Smooth muscle cell of the brain vasculature (primary cell): ENCODE results near the gene PRKG1.
A peak's percentile ranks its signal among the peaks of the same experiment; 100 is the strongest.
"Not testable (repeated sequence)": the region's sequence is repeated elsewhere in the genome, so short reads cannot be mapped to it uniquely, and the experiment has no call there.

Experiments used
- DNase-seq: peaks from one replicate; pipeline ENCODE4 v3.0.0-alpha.2; 2012; ENCODE audit warnings: low read depth, low spot score

Gene PRKG1

DNA sequence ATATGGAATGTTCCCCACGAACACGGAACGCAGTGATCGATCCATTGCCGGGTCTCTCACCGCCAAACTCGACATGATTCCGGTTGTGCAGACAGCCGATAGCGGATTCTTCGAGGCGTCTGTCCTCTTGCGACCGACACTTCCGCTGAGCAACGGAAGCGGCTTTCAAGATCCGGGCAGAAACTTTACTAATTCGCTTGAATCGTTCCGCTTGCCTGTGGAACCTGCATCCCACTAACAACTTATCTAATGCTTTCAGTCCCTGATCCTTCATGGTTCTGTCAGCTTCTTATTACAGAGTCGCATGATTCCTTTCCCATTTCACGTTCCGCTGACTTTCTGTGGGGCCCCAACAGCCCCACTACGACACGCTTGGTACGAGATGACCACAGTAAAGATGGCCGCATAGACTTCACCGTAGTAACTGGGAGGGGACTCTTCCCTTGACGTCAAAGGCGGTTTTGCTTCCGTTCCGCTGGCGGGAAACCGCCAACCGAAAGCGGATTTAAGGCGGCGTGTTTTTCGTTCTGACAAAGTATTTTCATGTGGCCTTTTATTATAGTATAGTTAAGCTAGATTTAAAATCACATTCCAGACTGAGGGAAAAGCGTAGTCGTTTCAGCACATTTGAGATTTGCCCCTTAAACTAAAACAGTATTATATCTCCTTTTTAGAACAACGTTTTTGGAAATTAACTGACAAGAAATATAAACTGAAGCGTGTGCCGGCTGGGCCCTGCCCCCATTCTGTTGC is 625.4 kb downstream of the PRKG1 start, which contains the start of gene CSTF2T:
Gene CSTF2T (minus strand): TSS at position 121 of the 753 bp plus-strand sequence. CDS start 46 bp downstream, at position 75.
- peak; percentile 91 for DNase-seq

DNA sequence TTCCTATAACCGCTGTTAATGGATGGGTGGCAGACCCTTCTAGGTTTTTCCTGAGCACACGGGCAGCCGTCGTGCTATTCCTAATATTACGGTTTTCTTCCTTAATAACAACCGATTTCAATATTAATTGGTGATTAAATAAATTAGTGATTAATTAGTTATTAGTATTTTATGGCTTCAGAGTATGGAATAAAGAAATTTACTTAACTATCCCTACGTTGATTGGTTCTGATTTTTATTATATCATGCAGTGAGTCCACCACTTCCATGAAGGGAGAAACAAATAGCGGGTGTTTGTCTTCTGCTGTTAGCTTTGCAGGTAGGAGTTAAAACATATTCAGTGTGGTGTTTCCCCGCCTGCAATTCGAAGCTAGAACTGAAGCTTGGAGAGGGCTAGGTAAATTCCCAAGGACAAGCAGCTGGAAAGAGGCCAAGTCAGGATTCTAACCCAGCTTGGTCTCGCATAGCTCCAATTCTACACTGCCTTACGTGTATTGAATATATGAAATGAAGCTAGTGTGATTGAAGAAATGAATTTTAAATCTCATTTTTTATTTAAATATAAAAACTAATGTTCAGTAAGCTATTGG is 626.0 kb downstream of the PRKG1 start:
- DNase-seq = no peak

DNA sequence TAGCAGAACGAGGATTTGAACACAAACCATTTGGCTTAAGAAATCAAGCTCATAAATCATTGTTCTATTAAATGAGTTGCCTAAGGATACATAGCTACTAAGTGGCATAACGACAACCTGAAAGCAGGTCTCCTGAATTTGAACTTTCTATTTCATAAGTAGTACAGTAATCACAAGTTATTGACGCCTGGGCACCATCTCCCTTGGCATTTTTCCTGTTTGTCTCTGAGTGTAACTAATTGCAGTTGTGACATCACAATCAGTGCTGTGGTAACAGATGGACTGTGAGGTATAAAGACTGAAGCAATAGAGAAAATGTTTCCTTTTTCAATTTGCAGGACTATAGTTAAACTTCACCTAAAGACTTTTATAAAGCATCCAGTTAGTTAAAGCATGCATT is 631.5 kb downstream of the PRKG1 start:
- no peak for DNase-seq

DNA sequence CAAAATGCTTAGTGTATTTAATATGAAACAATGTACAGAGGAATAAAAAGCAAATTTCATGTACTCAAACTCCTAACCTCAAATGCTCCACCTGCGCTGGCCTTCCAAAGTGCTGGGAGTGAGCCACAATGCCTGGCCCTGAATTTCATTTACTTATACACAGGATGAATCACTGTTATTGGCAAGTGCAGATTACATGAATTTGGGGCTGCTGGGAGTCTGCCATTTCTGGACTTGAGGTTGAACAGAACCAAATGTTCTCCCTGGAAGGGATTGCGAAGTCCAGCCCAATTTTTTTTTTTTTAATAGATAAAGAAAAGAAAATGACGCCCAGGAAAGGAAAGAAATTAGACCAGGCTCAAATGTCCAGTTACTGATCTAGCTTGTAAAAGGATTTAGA is 631.9 kb downstream of the PRKG1 start:
- DNase-seq = no peak

DNA sequence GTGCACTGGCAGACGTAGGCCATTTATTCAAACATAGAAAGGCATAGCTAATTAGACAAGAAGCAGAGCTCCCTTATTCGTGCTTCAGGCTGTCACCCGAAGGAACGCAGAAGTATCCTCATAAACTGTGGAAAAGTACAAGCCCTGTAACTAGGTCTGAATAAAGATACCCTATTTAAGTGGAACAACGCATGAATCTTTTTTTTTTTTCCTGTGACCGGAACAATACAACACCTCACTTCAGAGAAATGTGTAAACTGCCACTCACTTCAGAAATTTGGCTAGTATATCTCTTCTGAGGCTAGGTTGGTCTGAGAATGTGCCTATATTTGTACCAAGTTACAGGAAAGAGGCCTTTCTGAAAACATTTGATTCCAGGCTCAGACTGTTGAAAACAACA is 633.1 kb downstream of the PRKG1 start:
- no peak for DNase-seq

DNA sequence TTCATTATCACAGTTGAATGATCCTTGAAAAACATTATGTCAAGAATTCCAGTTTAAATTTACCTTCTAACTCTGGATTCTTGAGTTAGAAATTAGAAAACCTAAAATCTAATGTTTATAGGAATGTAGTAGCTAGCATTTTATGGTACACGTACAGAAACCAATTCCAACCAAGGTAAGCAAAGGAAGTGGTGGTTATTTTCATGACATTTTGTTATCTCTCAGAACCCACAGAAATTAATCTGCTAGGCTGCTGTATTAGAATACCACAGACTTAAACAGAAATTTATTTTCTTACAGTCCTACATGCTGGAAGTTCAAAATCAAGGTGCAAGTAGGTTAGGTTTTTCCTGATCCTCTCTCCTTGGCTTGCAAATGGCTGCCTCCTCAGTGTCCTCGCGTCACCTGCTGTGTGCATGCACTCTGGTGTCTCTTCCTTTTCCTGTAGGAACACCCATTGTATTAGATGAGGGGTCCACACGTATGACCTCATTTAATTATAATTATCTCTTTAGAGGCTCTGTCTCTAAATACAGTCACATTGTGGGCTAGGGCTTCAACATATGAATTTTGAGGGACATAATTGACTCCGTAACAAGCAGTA is 633.6 kb downstream of the PRKG1 start:
- no peak for DNase-seq

DNA sequence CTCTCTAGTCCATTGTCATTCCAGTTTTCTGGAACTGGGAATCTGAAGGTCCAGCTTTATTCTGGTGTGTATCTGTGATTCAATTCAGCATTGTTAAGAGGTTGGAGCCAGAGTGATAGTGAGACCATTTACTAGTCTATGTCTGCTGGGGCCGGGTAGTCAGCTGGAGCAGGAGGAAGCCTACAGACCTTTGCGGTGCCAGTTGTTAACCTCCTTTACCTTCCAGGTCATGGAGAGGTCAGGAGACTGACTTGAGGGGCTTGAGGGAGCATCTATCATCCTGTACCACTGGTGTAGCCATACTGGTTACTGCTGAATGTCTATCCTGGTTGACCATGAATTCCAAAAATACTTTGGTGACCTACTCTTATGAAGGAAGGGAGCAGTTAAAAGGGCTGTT is 634.3 kb downstream of the PRKG1 start:
- no peak for DNase-seq

DNA sequence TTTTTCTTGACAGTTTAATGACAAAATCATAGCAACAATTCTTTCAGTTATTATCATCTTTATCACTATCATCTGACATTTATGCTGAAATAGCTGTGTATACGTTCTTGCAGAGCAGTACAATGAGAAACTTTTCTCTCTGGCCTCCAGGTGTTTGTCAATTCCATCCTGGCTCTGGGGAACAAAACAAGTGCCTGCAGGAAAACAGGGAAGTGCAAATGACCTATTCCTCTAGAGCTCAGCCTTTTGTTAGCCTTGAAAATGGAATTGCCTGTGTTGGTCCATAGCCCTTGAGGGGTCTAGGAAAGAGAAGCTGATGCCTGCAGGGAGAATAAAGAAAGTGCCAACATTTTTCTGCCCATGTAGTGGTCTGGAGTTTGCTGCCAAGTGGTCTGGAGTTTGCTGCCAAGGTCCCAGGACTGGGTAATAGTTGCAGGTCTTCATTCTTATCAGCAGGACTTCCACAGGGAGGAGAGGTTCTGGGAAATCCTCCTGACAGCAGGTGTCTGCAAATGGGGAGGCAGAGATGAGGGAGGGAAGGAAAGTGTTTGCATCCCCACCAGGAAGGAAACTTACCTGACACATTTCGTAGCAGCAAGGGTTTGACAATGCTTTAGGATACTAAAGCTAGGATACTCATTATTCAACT is 635.2 kb downstream of the PRKG1 start:
- no peak for DNase-seq

DNA sequence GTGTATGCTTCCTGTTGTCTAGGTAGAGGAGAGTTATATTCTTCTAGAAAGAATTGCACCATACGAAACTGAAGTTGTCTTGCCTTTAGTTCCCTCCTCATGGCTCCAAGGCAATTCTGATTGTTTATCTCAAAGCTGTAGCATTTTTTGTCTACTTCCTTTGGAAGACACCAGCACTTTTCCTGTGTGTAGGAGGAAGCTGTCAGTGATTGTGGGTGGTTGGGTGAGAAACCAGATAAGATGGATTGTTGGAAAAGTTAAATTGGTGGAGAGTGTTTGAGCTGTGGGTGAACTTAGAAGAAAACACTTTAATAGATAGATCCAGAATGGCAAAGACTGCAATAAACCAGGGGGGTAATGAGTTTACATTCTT is 637.2 kb downstream of the PRKG1 start:
- no peak for DNase-seq

DNA sequence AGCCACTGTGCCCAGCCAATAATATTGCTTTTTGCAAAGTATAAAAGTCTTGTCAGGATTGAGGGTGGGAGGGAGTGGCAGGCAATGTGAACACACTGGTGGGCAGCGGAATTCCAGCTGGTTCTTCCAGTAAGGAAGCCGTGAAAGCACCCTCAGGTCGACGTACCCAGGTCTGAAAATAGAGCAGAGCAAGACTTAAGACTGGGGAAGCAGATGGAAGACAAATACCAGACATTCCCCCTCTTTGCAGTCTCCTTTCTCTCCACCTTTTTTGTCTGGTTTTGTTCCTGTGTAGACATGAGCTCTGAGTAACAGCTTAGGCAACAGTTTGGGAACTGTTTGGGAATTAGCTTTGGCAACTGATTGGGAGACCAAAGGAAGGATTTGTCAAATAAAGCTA is 642.7 kb downstream of the PRKG1 start:
- DNase-seq = no peak

DNA sequence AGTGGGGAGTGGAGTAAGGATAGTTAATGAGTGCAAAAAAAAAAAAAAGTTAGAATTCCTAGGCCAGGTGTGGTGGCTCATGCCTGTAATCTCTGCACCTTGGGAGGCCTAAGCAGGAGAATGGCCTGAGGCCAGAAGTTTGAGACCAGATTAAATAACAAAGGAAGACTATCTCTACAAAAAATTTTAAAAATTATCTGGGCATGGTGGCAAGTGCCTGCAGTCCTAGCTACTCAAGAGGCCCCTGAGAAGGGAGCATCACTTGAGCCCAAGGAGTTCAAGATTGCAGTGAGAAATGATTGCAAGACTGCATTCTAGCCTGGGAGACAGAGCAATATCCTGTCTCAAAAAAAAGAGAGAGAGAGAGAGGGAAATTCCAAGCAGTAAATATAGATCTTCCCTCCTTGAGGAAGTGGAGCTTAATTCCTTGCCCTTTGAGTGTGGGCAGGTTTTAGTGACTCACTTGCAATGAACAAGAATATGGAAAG is 644.6 kb downstream of the PRKG1 start:
- no peak for DNase-seq

DNA sequence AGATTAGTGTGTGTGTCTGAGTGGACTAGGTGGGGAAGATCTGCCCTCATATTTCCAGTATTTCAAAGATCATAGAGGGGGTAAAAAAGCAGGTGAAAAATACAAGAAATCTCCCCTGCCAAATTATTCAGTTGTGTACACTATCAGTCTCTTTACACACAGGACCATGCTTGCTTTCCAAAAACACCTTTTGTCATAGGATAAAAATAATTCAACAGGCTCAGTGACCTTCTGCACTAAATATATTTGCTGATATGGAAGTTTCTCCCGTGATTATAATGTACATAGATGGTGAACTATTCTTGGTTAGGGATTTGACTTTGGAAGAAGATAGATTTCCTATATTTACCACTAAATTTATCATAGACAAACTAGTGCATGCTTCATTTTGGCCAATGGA is 649.8 kb downstream of the PRKG1 start:
- DNase-seq = no peak

DNA sequence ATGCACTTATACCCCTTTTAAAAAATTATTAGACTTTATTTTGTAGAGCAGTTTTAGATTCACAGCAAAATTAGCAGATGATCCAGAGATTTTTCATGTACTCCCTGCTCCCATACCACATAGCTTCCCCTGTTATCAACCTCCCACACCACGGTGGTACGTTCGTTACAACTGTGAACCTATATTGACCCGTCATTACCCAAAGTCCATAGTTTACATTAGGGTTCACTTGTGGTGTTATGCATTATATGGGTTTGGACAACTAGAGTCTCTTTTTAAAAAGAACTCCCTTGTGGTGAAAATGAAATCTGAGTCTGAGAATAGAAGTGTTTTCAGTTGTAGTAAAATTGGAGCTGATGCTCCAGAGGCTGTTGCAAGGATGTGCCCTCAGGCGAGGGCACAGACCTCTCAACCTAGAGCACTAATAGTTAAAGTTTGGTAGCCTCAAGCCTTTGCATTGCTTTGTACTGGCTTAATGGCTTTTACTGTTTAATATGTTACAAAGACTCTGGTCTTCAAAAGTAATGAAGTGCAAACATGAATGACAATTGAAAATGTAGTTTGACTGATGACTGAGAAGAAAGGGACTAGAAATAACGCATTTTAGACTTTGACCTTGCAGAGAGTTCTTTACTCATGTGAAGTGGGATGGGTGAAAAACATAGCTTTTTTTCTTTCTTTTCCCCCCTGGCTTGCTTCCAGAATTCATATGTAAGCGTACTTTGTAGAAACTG is 655.7 kb downstream of the PRKG1 start:
- no peak for DNase-seq

DNA sequence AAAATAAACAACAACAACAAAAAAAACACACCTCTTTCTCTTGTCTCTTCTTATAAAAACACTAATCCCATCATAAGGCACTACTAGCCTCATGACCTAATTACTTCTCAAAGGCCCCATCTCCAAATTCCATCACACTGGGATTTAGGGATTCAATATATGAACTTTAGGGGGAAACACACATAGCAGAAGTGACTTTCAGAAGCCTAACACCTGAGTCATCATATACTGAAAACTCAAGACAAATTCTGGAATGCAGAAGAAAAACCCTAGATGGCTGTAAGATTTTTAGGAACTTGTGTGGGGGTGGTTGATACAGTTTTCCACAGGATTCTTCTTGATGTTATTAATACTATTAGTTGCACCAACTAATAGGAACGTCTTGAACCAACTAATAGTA is 658.8 kb downstream of the PRKG1 start:
- no peak for DNase-seq

DNA sequence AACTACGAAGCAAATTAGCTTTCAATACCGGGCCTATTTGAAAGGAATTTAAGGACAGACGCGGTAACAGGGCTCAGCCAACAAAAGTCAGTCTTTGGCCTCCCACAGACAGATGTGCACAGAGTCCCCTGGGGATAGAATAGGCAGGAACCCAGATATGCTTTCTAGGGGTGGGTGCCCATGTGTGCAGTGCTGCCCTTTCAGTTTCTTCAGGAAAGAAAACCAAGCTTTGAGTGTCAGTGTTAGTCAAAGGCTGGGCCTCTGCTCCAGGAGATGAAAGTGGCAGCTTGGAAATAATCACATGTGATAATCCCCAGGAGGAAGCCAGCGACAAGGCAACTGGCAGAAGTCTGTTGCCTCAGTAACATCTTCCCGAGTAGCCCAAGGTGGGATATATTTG is 668.9 kb downstream of the PRKG1 start:
- DNase-seq = no peak

DNA sequence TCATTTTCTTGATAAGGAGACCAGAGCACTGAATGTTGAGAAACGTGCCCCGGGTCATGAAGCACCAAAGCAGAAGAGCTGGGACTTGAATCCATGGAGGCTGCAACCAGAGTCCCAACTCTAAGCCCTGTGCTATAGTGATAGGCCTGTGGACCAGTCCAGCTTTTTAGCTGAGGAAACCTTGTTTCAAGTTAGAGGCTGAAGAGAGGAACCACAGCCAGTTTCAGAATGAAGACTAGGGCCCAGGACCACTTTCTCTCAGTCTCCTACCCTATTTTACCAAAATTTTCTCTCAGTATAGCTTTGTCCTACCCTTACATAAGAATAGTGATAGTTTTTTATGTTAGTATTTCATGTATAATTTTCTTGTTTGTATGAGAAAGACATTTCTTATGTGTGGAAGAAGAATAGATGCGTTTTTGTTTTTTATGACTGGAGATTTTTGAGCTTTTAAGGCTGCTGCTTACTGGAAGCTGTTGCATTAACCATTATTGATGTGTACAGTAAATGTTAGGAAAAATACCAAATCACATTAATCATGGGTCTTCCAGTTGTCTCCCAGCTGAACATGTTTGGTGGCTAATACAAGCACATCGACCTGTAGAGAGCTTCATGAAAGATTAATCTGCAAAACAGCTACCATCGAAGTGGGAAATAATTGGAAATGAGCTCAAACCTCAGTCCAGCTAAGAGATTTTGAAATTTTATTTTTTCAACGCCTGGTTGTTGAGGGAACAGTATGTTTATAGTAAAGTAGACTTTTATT is 670.1 kb downstream of the PRKG1 start:
- DNase-seq = no peak

DNA sequence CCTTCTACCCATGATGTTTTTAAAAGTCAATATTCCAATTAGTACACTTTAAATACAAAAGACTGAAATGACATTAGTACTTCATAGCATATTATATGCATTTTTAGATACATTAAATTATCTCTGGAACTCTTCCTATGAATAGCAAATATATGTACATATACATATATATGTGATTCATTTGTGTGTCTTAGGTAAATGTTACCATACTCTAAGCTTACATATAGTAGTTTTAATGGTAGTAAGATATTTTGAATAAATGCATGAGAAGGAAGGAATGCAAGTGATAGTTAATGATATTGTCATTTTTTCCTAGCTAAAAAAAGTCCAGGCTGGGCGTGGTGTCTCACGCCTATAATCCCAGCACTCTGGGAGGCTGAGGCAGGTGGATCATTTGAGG is 671.1 kb downstream of the PRKG1 start:
- DNase-seq = no peak

DNA sequence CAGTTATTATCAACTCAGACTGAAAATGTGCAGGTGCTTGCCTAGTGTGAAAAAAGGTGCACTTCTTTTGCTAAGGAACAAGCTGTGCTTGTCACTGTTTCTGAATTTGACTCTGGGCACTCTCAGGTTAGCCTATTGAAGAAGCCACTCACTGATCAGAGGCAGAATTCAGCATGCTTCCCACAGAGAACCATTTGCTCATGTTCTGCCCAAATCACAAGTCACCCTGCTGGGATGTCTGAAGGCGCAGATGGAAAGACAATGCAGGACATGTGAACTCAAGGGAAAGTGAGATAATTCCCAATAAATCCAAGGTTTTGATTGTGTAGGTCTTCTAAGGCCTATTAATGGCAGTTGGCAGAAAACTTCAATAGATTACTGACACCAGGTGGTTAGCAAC is 672.9 kb downstream of the PRKG1 start:
- DNase-seq = no peak

DNA sequence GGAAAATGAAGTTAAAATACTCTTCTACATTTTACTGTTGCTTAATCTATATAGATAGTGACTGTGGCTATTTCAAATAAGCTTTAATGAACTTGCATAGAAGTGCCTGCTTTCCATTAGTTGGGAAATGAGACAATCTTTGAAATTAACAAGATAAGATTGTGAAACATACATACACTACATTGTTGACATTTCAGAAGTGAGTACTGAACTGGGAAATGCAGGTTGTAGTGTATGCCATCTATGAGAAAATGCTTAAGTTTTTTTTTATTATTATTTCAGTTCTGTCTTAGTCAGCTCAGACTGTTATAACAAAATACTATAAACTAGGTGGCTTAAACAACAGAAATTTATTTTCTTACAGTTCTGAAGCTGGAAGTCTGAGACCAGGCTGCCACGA is 674.7 kb downstream of the PRKG1 start:
- DNase-seq = no peak

DNA sequence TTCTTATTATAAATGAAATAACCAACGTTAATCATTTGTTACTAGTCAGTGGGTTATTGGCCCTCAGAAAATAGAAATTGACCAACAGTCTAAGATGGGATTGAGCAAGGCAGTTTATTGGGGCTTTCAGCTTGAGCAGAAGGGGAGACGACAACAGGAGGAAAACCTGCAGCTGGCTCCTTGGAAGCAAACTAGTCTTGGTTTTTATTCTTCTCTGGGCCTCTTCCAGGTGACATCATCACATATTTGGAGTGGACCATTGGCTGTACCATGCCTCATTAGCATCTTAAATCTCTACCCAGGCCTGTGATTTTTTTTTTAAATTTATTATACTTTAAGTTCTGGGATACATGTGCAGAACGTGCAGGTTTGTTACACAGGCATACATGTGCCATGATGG is 684.1 kb downstream of the PRKG1 start:
- DNase-seq = no peak

DNA sequence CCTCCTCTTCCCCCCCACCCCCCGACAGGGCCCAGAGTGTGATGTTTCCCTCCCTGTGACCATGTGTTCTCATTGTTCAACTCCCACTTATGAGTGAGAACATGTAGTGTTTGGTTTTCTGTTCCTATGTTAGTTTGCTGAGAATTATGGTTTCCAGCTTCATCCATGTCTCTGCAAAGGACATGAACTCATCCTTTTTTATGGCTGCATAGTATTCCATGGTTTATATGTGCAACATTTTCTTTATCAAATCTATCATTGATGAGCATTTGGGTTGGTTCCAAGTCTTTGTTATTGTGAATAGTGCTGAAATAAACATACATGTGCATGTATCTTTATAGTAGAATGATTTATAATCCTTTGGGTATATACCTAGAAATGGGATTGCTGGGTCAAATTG is 684.6 kb downstream of the PRKG1 start:
- DNase-seq = not testable (repeated sequence)
